Gastroesophageal sphincter (tissue), 4 donors: ENCODE measurements around the gene STRA8. TPM values are rescaled to one million over a fixed set of nuclear protein-coding genes. Genes with fewer than 3 reads are reported as not detected.

ENCODE experiments used
- ATAC-seq: fragments of 150-250 bp; one replicate; pipeline ENCODE4 v1.9.1; 2016; ENCODE audit warnings: mild to moderate bottlenecking, moderate library complexity
- H3K27ac ChIP-seq, 4 donors: fragments of 200-600 bp; sonication (generic) in 3 of 4; 1 replicate in 3 of 4; 2 replicates in 1 of 4; pipeline ENCODE4 v1.5.1; 2016 to 2019
- H3K27me3 ChIP-seq: fragments of 200-600 bp; sonication (generic); one replicate; pipeline ENCODE4 v1.5.1; 2019
- H3K36me3 ChIP-seq, 2 donors: fragments of 200-600 bp; sonication (generic); one replicate each; pipeline ENCODE4 v1.5.1; 2019; ENCODE audit warnings: control low read depth in 1 of 2
- H3K4me1 ChIP-seq, 3 donors: fragments of 200-600 bp; sonication (generic); 1 replicate in 2 of 3; 2 replicates in 1 of 3; pipeline ENCODE4 v1.5.1; 2016 to 2019; ENCODE audit warnings: control low read depth in 2 of 3
- H3K4me3 ChIP-seq, 2 donors: fragments of 200-600 bp; sonication (generic); one replicate each; pipeline ENCODE4 v1.5.1; 2019; ENCODE audit warnings: mild to moderate bottlenecking in 1 of 2, moderate library complexity in 1 of 2
- H3K9me3 ChIP-seq, 3 donors: fragments of 200-600 bp; sonication (generic); one replicate each; pipeline ENCODE4 v1.5.1; 2017 to 2019; ENCODE audit warnings: control low read depth in 2 of 3
- CTCF ChIP-seq, 4 experiments: fragments of 200-600 bp in 2 of 4; fragments of 450-650 bp in 2 of 4; sonication (generic) in 1 of 4; IDR thresholded peaks; one replicate each; pipeline ENCODE4 v1.5.1; 2017 to 2019; ENCODE audit warnings: antibody characterized with exemption in 4 of 4, mild to moderate bottlenecking in 2 of 4, moderate library complexity in 2 of 4
- EP300 ChIP-seq: sonication (generic); formaldehyde crosslinking; IDR thresholded peaks from one replicate; pipeline ENCODE4 v1.6.1; 2017; ENCODE audit warnings: antibody characterized with exemption, mild to moderate bottlenecking
- POLR2A ChIP-seq, 2 donors: fragments of 450-650 bp; IDR thresholded peaks; one replicate each; pipeline ENCODE4 v1.6.1; 2017; ENCODE audit warnings: antibody characterized with exemption in 2 of 2, mild to moderate bottlenecking in 2 of 2, moderate library complexity in 1 of 2
- POLR2AphosphoS5 ChIP-seq: sonication (generic); formaldehyde crosslinking; IDR thresholded peaks from one replicate; pipeline ENCODE4 v1.6.1; 2017; ENCODE audit warnings: antibody characterized with exemption
- WGBS, 2 donors: methylation state at CpG; one replicate each; pipeline ENCODE4 v1.1.5; 2018; ENCODE audit warnings: low coverage in 1 of 2; 5-methylcytosine and 5-hydroxymethylcytosine counted together
- total RNA-seq, 4 donors: library from RNA; depleted of rRNA; stranded (reverse); fragments of >200 nt; gene quantifications; one replicate each; pipeline ENCODE4 v1.1.0, GENCODE V29; 2016

Gene STRA8
- total RNA-seq, 4 donors from 2014 or later: not detected

- Histone ChIP-seq H3K9me3 (peaks cover 0 to 7% (median 0%) of the 10 kb centered on the region in 3 donors), H3K36me3 (no peaks in the 10 kb centered on the region), H3K4me1 (peaks cover 0 to 16% (median 4%) of the 10 kb centered on the region in 3 donors), H3K4me3 (no peak overlapping the region), H3K27me3 (no peaks in the 10 kb centered on the region), H3K27ac (peak overlapping the region in 2 of 4 donors; percentile 46 to 61)
- TF ChIP-seq POLR2A (IDR thresholded peaks at IDR 0.05): no peak
- no peak for TF ChIP-seq POLR2AphosphoS5
- no peak for TF ChIP-seq CTCF (IDR thresholded peaks at IDR 0.05)
- no peak for TF ChIP-seq EP300
- peak; percentile 32 for ATAC-seq
- 69 to 74% methylated on average over 5 to 8 of the region's 10 CpGs for WGBS, 2 donors
Measured at GRCh38 chr7:135260930-135261721, 27.5 kb downstream of the STRA8 start.

- WGBS, 2 donors: 91 to 97% methylated on average over 7 to 8 of the region's 9 CpGs
- no peak for ATAC-seq
Measured at GRCh38 chr7:135262623-135263320, 29.1 kb downstream of the STRA8 start.

GRCh38 chr7:135263321-135263970 is 29.8 kb downstream of the STRA8 start:
- TF ChIP-seq POLR2A (IDR thresholded peaks at IDR 0.05): no peak
- Histone ChIP-seq H3K27me3 (peaks cover 2% of the 10 kb centered on the region), H3K27ac (no peak overlapping the region), H3K9me3 (peaks cover 0 to 21% (median 0%) of the 10 kb centered on the region in 3 donors), H3K4me1 (peaks cover 0 to 16% (median 4%) of the 10 kb centered on the region in 3 donors), H3K36me3 (no peaks in the 10 kb centered on the region), H3K4me3 (no peak overlapping the region)
- WGBS, 2 donors: 91% methylated on average over 4 of the region's 11 CpGs; no CpG with 5 or more reads in 1 of the 2 donors
- no peak for ATAC-seq

More at GRCh38 chr7:135262623-135263320, 29.1 kb downstream of the STRA8 start:
- TF ChIP-seq EP300 (no peak), CTCF (IDR thresholded peaks at IDR 0.05) (no peak), POLR2AphosphoS5 (no peak), POLR2A (IDR thresholded peaks at IDR 0.05) (no peak)
- no peak overlapping the region for H3K27ac ChIP-seq
- H3K9me3 ChIP-seq: peaks cover 0 to 21% (median 0%) of the 10 kb centered on the region in 3 donors
- no peak overlapping the region for H3K4me3 ChIP-seq
- no peaks in the 10 kb centered on the region for H3K36me3 ChIP-seq
- peaks cover 0 to 16% (median 4%) of the 10 kb centered on the region in 3 donors for H3K4me1 ChIP-seq
- no peaks in the 10 kb centered on the region for H3K27me3 ChIP-seq

GRCh38 chr7:135265637-135266036 is 32.0 kb downstream of the STRA8 start:
- Histone ChIP-seq H3K36me3 (no peaks in the 10 kb centered on the region), H3K27me3 (peaks cover 12% of the 10 kb centered on the region), H3K4me1 (peaks cover 0 to 3% (median 0%) of the 10 kb centered on the region in 3 donors), H3K9me3 (peaks cover 0 to 21% (median 0%) of the 10 kb centered on the region in 3 donors), H3K4me3 (no peak overlapping the region), H3K27ac (no peak overlapping the region)
- TF ChIP-seq POLR2AphosphoS5 (no peak), POLR2A (IDR thresholded peaks at IDR 0.05) (no peak), CTCF (IDR thresholded peaks at IDR 0.05) (no peak), EP300 (no peak)
- ATAC-seq: no peak
- 33 to 43% methylated on average over 1 of the region's 1 CpG for WGBS, 2 donors

- Histone ChIP-seq H3K27me3 (peaks cover 12% of the 10 kb centered on the region), H3K9me3 (peaks cover 0 to 21% (median 0%) of the 10 kb centered on the region in 3 donors), H3K36me3 (no peaks in the 10 kb centered on the region), H3K27ac (no peak overlapping the region), H3K4me1 (peaks cover 0 to 4% (median 0%) of the 10 kb centered on the region in 3 donors), H3K4me3 (no peak overlapping the region)
- no peak for ATAC-seq
- WGBS, 2 donors: 66 to 90% methylated on average over 2 of the region's 11 CpGs
- TF ChIP-seq CTCF (IDR thresholded peaks at IDR 0.05) (no peak), POLR2AphosphoS5 (no peak), EP300 (no peak), POLR2A (IDR thresholded peaks at IDR 0.05) (no peak)
Measured at GRCh38 chr7:135269921-135270320, 36.3 kb downstream of the STRA8 start.
